Panc1 (cell line): ENCODE measurements around the gene EIF4E1B. TPM values are rescaled to one million over a fixed set of nuclear protein-coding genes. Genes with fewer than 3 reads are reported as not detected.

ENCODE experiments used
- ATAC-seq: fragments of 200-7000 bp; cut with Tn5 transposase; 2 replicates; pipeline ENCODE4 v1.9.1; 2020; ENCODE audit warnings: mild to moderate bottlenecking, moderate library complexity
- BruUV-seq: library from RNA; stranded (reverse); fragments of 400-500 nt; replicated peaks from 2 replicates; lab custom pipeline; 2021; lab: Mats Ljungman, UMichigan
- CTCF ChIA-PET: fragments of 300-600 bp; sonication (Branson Sonifier 250); formaldehyde crosslinking; loops from one replicate; lab custom pipeline; 2022; ENCODE audit warnings: antibody characterized with exemption; lab: Charles Lee
- POLR2A ChIA-PET: fragments of 300-600 bp; sonication (Branson Sonifier 250); formaldehyde crosslinking; loops from one replicate; lab custom pipeline; 2022; ENCODE audit warnings: antibody characterized with exemption; lab: Charles Lee
- DNase-seq: peaks from one replicate; pipeline ENCODE4 v3.0.0-alpha.2; 2010; ENCODE audit warnings: low read depth, low spot score
- H3K27ac ChIP-seq: 2 replicates; pipeline ENCODE4 v1.5.1; 2011; ENCODE audit warnings: mild to moderate bottlenecking, low read length, inconsistent platforms
- H3K27me3 ChIP-seq: fragments of 200-500 bp; sonication (Bioruptor generic); 2 replicates; pipeline ENCODE4 v1.6.0; 2014; ENCODE audit warnings: low read length, inconsistent platforms; ENCODE audit not compliant: control insufficient read depth, insufficient read depth
- H3K36me3 ChIP-seq: fragments of 200-500 bp; sonication (Bioruptor generic); 2 replicates; pipeline ENCODE4 v1.5.1; 2014; ENCODE audit warnings: inconsistent platforms, mild to moderate bottlenecking, low read length, moderate library complexity; ENCODE audit not compliant: control insufficient read depth, insufficient read depth
- H3K4me1 ChIP-seq: 2 replicates; pipeline ENCODE4 v1.5.1; 2011; ENCODE audit warnings: inconsistent platforms, mild to moderate bottlenecking, low read length, moderate library complexity; ENCODE audit not compliant: control insufficient read depth, insufficient read depth
- H3K4me3 ChIP-seq, 2 experiments: 2 replicates each; pipeline ENCODE4 v1.5.1; 2011 to 2012; ENCODE audit warnings: low read depth in 2 of 2, low read length in 2 of 2, mild to moderate bottlenecking in 2 of 2, inconsistent platforms in 1 of 2, moderate library complexity in 1 of 2
- H3K9me3 ChIP-seq: fragments of 200-500 bp; sonication (Bioruptor generic); 2 replicates; pipeline ENCODE4 v1.5.1; 2014; ENCODE audit warnings: low read depth, mild to moderate bottlenecking, inconsistent platforms, low read length, moderate library complexity; ENCODE audit not compliant: control insufficient read depth, insufficient read depth
- CTCF ChIP-seq: fragments of 450-650 bp; IDR thresholded peaks from 2 replicates; pipeline ENCODE4 v1.5.1; 2017; ENCODE audit warnings: mild to moderate bottlenecking
- POLR2AphosphoS5 ChIP-seq: IDR thresholded peaks from 2 replicates; pipeline ENCODE4 v1.6.1; 2012; ENCODE audit warnings: mild to moderate bottlenecking, low read depth, low read length, moderate library complexity
- SIN3A ChIP-seq: IDR thresholded peaks from 2 replicates; pipeline ENCODE4 v1.6.1; 2012; ENCODE audit warnings: low read depth, mild to moderate bottlenecking, low read length, moderate library complexity, borderline replicate concordance; ENCODE audit not compliant: insufficient read depth
- TCF7L2 ChIP-seq: IDR thresholded peaks from 2 replicates; pipeline ENCODE4 v1.6.1; 2011; ENCODE audit warnings: mild to moderate bottlenecking, low read depth, low read length, inconsistent platforms
- in situ Hi-C: cut with HindIII; loops from 2 replicates; pipeline ENCODE4 v1.10.0; 2016; ENCODE audit warnings: low sequenced_read_pairs, low pct_unique_long_range_greater_than_20kb
- intact Hi-C: fragments of 100-400 bp; cut with micrococcal nuclease; formaldehyde crosslinking; loops from one replicate; pipeline ENCODE4 v1.10.0; 2022; ENCODE audit not compliant: unreplicated experiment
- total RNA-seq: library from RNA; stranded (reverse); gene quantifications from one replicate; pipeline ENCODE4 v1.2.1, GENCODE V29; 2021; ENCODE audit not compliant: unreplicated experiment
- TF ChIP-seq, protein P1 (sequence below), 2 experiments: IDR thresholded peaks; 2 replicates each; pipeline ENCODE4 v1.6.1; 2011 to 2012; ENCODE audit warnings: low read depth in 2 of 2, control low read depth in 1 of 2, low read length in 1 of 2, mild to moderate bottlenecking in 1 of 2, moderate library complexity in 1 of 2; ENCODE audit not compliant: insufficient read depth in 1 of 2

The EIF4E1B gene
- total RNA-seq, 1 experiment from 2014 or later = not detected

DNA sequence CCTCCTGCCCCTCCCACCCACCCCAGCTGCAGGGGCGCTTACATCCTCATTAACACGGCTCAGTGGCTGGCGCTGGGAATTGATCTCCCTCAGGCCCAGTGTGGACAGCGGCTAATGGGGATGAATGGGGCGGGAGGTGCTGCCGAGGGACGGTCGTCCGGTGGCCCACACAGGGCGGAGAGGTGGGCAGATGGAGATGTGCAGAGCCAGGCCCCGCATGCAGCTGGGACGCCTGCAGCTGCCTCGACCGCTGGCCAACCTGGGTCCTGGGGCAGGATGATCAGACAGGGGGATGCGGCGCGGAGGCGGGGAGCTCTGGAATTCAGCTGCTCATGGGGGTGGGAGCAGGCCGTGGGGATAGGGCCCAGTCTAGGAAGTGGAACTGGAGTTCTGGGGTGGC lies 34.4 kb downstream of the EIF4E1B start:
- no peaks in the 10 kb centered on the region for H3K4me1 ChIP-seq
- no peak overlapping the region for H3K4me3 ChIP-seq
- ChIA-PET CTCF (interaction anchor here (0.5 kb wide), 1 partner anchor 342 kb away, joined by 3 read pairs; the partner anchor contains the start of gene UIMC1), POLR2A (no interaction called here)
- no peak for ATAC-seq
- no peak for TF ChIP-seq SIN3A
- TF ChIP-seq TCF7L2 = no peak
- TF ChIP-seq CTCF = no peak
- TF ChIP-seq, protein P1, sequence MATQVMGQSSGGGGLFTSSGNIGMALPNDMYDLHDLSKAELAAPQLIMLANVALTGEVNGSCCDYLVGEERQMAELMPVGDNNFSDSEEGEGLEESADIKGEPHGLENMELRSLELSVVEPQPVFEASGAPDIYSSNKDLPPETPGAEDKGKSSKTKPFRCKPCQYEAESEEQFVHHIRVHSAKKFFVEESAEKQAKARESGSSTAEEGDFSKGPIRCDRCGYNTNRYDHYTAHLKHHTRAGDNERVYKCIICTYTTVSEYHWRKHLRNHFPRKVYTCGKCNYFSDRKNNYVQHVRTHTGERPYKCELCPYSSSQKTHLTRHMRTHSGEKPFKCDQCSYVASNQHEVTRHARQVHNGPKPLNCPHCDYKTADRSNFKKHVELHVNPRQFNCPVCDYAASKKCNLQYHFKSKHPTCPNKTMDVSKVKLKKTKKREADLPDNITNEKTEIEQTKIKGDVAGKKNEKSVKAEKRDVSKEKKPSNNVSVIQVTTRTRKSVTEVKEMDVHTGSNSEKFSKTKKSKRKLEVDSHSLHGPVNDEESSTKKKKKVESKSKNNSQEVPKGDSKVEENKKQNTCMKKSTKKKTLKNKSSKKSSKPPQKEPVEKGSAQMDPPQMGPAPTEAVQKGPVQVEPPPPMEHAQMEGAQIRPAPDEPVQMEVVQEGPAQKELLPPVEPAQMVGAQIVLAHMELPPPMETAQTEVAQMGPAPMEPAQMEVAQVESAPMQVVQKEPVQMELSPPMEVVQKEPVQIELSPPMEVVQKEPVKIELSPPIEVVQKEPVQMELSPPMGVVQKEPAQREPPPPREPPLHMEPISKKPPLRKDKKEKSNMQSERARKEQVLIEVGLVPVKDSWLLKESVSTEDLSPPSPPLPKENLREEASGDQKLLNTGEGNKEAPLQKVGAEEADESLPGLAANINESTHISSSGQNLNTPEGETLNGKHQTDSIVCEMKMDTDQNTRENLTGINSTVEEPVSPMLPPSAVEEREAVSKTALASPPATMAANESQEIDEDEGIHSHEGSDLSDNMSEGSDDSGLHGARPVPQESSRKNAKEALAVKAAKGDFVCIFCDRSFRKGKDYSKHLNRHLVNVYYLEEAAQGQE (IDR thresholded peaks at IDR 0.05; ENCODE audit: insufficient read depth in 1 of 2, low read depth in 2 of 2, low read length in 1 of 2) = no peak
- no peak for TF ChIP-seq POLR2AphosphoS5
- H3K36me3 ChIP-seq = no peaks in the 10 kb centered on the region
- no TSS peak for BruUV-seq
- H3K27me3 ChIP-seq = peaks cover 5% of the 10 kb centered on the region; the same call in 1 of the 2 replicates
- intact Hi-C loops (loop anchor here (5.0 kb wide), 1 partner anchor 147 kb away; the partner anchor contains the start of gene UNC5A), in situ Hi-C loops (no loop called here)
- no peak overlapping the region for H3K27ac ChIP-seq
- H3K9me3 ChIP-seq = no peaks in the 10 kb centered on the region
- DNase-seq = no peak

DNA sequence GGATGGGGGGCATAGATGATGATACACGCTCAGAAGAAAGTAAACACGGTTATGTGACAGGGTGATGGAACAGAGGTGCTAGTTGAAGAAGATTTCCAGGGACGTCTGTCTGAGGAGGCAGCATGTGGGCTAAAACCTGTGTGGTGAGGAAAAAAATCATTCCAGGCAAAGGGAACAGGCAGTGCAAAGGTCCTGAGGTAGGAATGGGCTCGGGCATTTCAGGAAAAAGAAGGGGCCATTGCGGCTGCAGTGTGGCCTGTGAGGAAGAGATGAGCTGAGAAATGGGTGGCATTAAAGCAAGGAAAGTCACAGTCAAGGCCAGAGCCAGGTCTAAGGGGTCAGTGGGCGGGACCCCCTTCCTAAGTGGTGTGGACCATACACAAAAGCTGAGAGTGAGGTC lies 35.0 kb downstream of the EIF4E1B start:
- Histone ChIP-seq H3K36me3 (no peaks in the 10 kb centered on the region), H3K27ac (no peak overlapping the region), H3K27me3 (peaks cover 5% of the 10 kb centered on the region; the same call in 1 of the 2 replicates), H3K4me1 (no peaks in the 10 kb centered on the region), H3K9me3 (no peaks in the 10 kb centered on the region), H3K4me3 (no peak overlapping the region)
- BruUV-seq = no TSS peak
- DNase-seq (no peak), ATAC-seq (no peak)
- in situ Hi-C loops (no loop called here), intact Hi-C loops (no loop called here)
- ChIA-PET POLR2A (no interaction called here), CTCF (interaction anchor here (1.3 kb wide), 1 partner anchor 447 kb away, joined by 5 read pairs; no protein-coding TSS in a partner anchor)
- no peak for TF ChIP-seq CTCF
- TF ChIP-seq POLR2AphosphoS5 = no peak
- TF ChIP-seq SIN3A = no peak
- TF ChIP-seq, protein P1 (IDR thresholded peaks at IDR 0.05; ENCODE audit: insufficient read depth in 1 of 2, low read depth in 2 of 2, low read length in 1 of 2) = no peak
- no peak for TF ChIP-seq TCF7L2
